ENCODE measurements around the gene CAMK2B.

CAMK2B gene

DNA sequence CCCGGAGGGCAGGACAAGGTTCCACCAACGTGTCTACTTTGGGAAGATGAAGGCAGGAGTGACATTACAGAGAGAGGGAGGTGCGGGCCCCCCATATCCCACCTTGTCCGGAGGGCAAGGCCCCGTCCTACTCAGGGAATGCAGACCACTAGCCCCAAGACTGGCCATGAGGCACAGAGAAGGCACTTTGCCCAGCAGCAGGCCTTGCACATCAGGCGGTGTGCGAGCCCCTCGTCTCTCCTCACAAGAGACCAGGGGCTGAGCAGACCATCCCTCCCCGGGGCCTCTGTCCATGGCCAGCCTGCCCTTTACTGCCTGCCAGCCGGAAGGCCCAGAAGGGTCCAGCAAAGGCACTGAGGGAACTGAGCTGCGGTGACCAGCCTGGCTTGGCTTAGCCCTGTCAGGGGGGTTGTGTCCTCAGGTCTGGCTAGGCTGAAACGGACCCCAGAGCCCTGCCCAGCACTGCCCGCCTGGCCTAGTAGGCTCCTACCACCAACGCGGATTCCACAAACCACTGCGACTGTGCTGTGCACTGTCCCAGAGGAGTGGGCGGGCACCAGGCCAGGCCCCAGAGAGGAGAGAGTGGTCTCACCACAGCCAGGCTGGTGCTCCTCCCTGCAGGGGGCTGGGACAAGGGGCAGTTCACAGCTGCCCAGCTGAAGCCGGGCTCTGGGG, 16.7 kb downstream of the CAMK2B start:
- no peak for DNase-seq (ENCODE audit: low read depth)

GRCh38 chr7:44307905-44308595, 17.3 kb downstream of the CAMK2B start:
- DNase-seq (ENCODE audit: low read depth): no peak

DNA sequence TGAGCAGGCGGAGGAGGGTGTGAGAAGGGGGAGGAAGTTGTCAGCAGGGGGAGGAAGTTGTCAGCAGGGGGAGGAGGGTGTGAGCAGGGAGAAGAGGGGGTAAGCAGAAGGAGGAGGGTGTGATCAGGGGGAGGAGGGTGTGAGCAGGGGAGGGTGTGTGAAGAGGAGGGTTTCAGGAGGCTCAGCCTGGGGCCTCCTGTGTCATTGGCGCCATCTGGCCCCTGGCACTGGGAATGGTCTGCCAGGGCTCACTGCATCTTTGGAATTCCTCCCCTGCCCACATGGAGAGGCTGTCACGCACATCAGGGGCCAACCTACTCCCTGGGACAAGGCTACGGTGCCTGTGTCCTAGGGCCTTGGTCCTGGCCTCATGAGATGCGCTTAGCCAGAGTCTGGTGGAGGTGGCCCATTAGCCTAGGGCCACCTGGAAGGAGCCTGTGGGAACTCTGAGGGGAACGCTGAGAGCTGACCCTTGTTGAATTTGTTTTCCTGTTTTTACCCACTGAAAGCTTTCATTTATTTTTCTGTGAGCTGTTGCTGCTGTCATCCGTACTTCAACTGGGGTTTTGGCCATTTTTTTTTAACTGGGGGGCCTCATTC, 18.0 kb downstream of the CAMK2B start:
- DNase-seq (ENCODE audit: low read depth): peak; percentile 48

- DNase-seq (ENCODE audit: low read depth): no peak
Measured at GRCh38 chr7:44306606-44307005, 18.8 kb downstream of the CAMK2B start.

DNA sequence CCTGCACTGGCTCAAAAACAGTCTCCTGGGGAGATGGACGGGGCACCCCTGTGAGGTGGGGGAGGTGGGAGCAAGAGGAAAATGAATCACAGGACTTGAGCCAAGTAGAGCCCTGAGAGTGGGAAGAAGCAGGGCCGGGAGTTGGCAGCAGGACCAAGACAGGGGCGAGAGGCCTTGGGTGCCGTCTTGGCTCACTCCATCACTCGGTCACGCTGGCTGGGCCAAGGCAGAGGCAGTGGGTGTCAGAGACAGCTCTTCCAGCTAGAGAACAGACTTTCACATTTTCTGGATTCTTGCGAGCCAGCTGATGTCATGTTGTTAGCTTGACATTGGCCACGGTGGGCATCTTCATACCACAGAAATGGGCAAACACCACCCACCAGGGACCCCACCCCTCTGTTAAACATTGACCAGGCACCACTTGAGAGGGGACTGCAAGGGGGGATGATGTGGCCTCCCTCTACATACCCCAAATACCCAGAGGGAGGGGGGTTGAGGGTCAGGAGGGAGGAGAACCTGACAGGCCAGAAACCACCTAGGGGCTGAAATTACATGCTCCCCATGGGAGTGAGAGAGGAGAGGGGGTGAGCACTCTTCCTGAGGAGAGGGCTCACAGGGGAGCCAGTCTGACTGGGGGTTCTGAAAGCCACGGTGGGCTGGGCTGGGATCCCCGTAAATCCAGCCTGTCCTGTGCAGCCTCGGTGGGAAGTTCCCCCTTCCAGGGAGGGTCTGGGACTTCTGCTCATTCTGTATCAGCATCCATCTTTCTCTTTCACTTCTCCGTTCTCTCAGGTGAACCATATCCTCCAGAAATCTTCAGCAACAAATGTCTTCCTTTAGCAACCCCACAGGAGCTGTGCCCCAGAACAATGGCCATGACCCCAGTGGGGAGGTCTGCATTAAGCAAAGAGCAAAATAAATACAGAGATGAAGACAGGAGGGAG, 19.6 kb downstream of the CAMK2B start:
- no peak for DNase-seq (ENCODE audit: low read depth)

GRCh38 chr7:44294325-44295069, 30.9 kb downstream of the CAMK2B start:
- DNase-seq (ENCODE audit: low read depth): no peak

- no peak for DNase-seq (ENCODE audit: low read depth)
Measured at GRCh38 chr7:44293561-44294324, 31.7 kb downstream of the CAMK2B start.

- DNase-seq (ENCODE audit: low read depth): no peak
Measured at GRCh38 chr7:44292876-44293560, 32.4 kb downstream of the CAMK2B start.

GRCh38 chr7:44292420-44292817, 33.0 kb downstream of the CAMK2B start:
- DNase-seq (ENCODE audit: low read depth): no peak

DNA sequence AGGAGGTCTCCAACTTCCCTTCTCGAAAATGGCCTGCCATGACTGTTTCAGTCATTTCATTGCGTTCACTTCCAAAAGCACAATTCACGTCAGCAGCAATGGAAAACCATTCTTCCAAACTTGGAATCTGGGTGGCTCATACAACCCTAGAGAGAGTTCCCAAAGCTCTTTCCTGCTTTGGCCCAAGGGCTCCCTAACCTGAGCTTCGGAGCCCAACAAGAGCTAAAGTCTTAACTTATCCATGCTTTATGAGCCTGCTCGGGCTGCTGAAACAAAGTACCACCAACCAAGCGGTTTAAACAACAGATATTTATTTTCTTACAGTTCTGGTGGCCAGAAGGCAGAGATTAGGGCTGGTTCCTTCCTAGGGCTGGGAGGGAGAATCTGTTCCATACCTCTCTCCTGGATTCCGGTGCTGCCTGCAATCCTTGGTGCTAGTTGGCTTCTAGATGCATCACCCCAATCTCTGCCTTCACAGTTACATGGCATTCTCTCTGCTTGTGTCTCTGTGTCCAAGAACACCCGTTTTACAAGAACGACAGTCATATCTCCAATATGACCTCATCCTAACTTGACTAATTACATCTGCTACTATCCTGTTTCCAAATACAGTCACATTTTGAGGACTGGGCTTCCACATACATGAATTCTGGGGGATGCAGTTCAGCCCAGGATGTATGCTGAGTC, 33.5 kb downstream of the CAMK2B start:
- no peak for DNase-seq (ENCODE audit: low read depth)

GRCh38 chr7:44291066-44291732, 34.2 kb downstream of the CAMK2B start:
- DNase-seq (ENCODE audit: low read depth): peak; percentile 74

GRCh38 chr7:44290252-44290620, 35.2 kb downstream of the CAMK2B start:
- DNase-seq (ENCODE audit: low read depth): no peak

- DNase-seq (ENCODE audit: low read depth): no peak
Measured at GRCh38 chr7:44289341-44290251, 35.8 kb downstream of the CAMK2B start.

DNA sequence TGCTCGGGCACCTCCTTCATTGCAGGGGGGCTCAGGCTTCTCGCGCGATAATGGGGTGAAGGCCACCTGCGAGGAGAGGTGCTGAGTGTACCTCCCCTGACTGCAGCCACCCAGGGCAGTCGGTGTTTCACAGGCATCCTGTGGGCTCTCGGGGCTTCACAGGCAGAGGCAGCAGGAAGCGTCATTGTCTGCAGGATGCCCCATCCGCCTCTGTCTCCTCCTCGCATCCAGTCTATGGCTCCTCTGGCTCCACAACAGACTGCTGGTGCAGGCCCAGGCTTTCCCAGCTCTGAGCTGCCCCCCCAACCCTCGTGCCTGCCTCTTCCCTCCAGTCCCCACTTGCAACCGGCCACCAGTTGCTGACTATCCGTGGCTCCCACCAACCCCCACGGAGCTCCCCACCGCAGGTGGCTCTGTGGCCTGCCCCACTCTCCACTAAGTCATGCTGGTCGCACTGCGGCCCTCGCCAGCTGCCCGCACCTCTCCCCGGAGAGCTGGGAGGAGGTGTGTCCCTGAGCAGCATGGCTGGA, 36.5 kb downstream of the CAMK2B start:
- DNase-seq (ENCODE audit: low read depth): no peak

- DNase-seq (ENCODE audit: low read depth): no peak
Measured at GRCh38 chr7:44288381-44288685, 37.1 kb downstream of the CAMK2B start.

GRCh38 chr7:44287488-44288380, 37.7 kb downstream of the CAMK2B start:
- no peak for DNase-seq (ENCODE audit: low read depth)
